Astrocyte of the spinal cord (primary cell): ENCODE data around the gene DHX40.

Source experiments
- DNase-seq: peaks from one replicate; pipeline ENCODE4 v3.0.0; 2011; ENCODE audit warnings: low read depth, low spot score
- H3K4me3 ChIP-seq: 2 replicates; pipeline ENCODE4 v1.5.1; 2011; ENCODE audit warnings: low read depth, mild to moderate bottlenecking, low read length, moderate library complexity
- CTCF ChIP-seq: IDR thresholded peaks from 2 replicates; pipeline ENCODE4 v1.5.1; 2012; ENCODE audit warnings: low read depth, mild to moderate bottlenecking, low read length, inconsistent platforms
- in situ Hi-C: cut with HindIII; loops from 2 replicates; pipeline ENCODE4 v1.10.0; 2017; ENCODE audit warnings: low sequenced_read_pairs

Gene DHX40

GRCh38 chr17:59526451-59526850, 39.0 kb upstream of the DHX40 start:
- no peak for DNase-seq
- in situ Hi-C loops: no loop called here

GRCh38 chr17:59527325-59527917, 38.0 kb upstream of the DHX40 start:
- no peak for DNase-seq
- H3K4me3 ChIP-seq: no peak overlapping the region
- in situ Hi-C loops: no loop called here
- TF ChIP-seq CTCF: no peak

More at GRCh38 chr17:59526451-59526850, 39.0 kb upstream of the DHX40 start:
- no peak for TF ChIP-seq CTCF
- H3K4me3 ChIP-seq: no peak overlapping the region

- DNase-seq: no peak
- no peak overlapping the region for H3K4me3 ChIP-seq
- TF ChIP-seq CTCF: no peak
- in situ Hi-C loops: no loop called here
Observed at GRCh38 chr17:59527931-59528330, 37.5 kb upstream of the DHX40 start.

- no peak overlapping the region for H3K4me3 ChIP-seq
- DNase-seq: no peak
- no peak for TF ChIP-seq CTCF
- in situ Hi-C loops: no loop called here
Observed at GRCh38 chr17:59530531-59530930, 34.9 kb upstream of the DHX40 start.

- H3K4me3 ChIP-seq: no peak overlapping the region
- no peak for DNase-seq
- in situ Hi-C loops: no loop called here
- TF ChIP-seq CTCF: no peak
Observed at GRCh38 chr17:59533694-59534093, 31.7 kb upstream of the DHX40 start.

- no peak for DNase-seq
- in situ Hi-C loops: no loop called here
- H3K4me3 ChIP-seq: no peak overlapping the region
- no peak for TF ChIP-seq CTCF
Observed at GRCh38 chr17:59534583-59534982, 30.8 kb upstream of the DHX40 start.
